GM18858 (cell line): Measurements from ENCODE around the gene TXNDC2.
"Not testable (repeated sequence)": the region's sequence is repeated elsewhere in the genome, so short reads cannot be mapped to it uniquely, and the experiment has no call there.

Experiments
- ATAC-seq: cut with Tn5 transposase; IDR thresholded peaks from one replicate; pipeline ENCODE4 v1.9.1; 2021; ENCODE audit not compliant: unreplicated experiment

Gene TXNDC2

DNA sequence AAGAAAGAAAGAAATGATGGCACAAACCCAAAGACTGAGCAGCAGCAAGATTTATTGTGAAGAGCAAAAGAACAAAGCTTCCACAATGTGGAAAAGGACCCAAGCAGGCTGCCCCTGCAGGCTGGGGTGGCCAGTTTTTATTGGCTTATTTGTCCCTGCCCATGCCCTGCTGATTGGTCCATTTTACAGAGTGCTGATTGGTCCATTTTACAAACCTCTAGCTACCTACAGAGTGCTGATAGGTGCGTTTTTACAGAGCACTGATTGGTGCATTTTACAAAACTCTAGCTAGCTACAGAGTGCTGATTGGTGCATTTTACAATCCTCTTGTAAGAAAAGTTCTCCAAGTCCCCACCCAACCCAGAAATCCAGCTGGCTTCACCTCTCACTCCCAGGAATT is 26.5 kb downstream of the TXNDC2 start:
- ATAC-seq = not testable (repeated sequence)

DNA sequence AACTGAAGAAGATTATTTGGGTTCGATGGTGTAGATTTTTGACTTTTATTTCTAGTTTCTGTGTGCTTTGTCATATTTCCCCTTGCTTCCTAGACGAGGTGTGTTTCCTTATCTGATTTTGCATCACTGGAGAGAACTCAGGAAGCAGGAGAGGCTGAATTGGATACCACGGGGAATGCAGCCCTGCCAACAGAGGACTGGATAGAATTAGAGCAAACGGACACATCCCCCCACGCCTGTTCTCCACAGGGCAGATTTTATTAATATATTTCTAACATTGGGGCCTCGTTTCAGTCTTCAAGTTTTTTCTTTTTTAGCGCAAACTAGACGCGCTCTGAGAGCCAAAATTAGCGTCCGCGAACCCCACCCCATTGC is 27.4 kb downstream of the TXNDC2 start:
- no peak for ATAC-seq

GRCh38 chr18:9913526-9914333 is 28.0 kb downstream of the TXNDC2 start, which contains the start of gene VAPA:
Gene VAPA, plus strand, starts transcription at chr18:9914016. Its CDS starts 241 bp downstream, at chr18:9914257.
- ATAC-seq = peak; percentile 80

DNA sequence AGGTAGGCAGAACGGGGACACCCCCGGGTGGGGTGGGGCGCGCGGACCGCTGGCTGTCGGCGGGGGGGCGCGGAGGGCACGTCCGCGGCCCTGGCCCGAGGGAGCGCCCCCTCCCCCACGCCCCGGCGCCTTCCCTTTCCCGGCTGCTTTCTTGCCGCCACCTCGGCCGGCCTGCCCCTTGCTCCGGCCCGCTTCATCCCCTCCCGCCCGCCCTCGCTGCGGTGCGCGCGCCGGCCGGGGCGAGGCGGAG is 28.5 kb downstream of the TXNDC2 start:
- ATAC-seq = peak; percentile 8

- peak; percentile 7 for ATAC-seq
Measured at GRCh38 chr18:9914584-9915290, 29.0 kb downstream of the TXNDC2 start.

DNA sequence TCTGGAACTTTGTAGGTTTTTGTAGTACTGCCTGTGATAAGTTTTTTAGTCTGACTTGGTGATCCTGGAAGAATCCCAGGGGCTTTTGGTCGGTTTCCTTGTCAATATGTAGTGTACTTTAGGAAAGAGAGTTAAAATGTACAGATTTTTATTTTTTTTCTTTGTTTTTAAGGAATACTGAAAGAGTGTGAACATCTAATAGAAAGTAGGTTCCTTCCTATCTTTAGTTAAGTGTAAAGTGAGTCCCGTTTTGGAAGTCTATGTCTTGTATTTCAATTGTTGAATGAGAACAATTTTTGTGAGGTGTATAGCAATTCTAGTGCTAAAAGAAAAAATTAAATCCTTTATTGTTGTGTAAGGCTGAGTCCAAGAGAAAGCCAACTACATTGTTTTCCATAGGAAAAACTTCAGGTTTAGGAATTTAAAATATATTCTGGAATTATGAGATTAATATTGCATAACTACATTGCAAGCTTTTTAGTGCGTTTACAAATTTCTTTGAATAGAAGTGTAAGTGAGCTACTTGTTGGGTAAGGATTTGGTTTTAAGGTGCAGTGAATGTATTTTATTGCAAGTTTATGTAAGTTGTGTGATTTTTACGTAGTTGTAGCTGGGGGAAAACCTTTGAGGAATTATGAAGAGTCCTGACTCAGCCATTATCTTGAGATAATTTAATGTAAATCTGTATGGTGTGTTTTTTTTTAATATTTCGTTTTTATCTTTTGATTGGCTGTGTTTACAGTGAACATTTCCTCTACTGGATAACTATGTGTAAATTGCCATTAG is 29.7 kb downstream of the TXNDC2 start:
- ATAC-seq = no peak

GRCh38 chr18:9916077-9916639 is 30.4 kb downstream of the TXNDC2 start:
- ATAC-seq = no peak

- ATAC-seq = no peak
Measured at GRCh38 chr18:9916808-9917207, 31.0 kb downstream of the TXNDC2 start.

GRCh38 chr18:9918016-9918680 is 32.4 kb downstream of the TXNDC2 start:
- ATAC-seq = no peak

- no peak for ATAC-seq
Measured at GRCh38 chr18:9919564-9920232, 33.9 kb downstream of the TXNDC2 start.

DNA sequence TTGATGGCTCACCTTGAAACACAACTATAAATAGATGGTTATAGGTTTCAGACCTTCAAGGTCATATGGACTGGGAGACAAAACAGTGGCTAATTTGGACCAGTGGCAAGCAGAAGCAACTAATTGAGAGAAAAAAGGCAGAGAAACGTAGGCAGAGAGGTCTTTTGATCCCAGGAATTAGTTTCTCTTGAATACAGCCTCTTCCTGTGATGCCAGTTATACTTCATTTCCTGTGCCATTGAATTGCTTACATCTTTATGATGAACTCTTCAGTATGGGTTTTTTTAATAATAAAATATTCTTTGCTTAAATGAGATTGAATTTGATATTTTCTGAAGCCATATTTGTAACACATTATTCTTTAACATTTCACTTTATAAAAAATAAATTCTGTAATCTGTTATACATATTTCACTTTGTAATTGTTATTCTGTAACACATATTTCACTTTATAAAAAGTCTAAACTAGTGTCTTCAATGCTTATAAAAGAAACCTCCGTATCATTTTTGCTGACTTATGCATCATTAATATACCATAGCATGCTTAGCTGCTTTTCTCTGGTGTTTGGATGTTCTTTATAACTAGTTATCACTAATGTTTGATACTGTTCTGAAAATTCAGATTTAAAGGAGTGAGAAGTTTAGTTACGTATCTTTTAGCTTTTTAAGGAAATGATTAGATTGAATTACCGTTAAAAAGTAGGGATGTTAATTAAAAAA is 37.0 kb downstream of the TXNDC2 start:
- no peak for ATAC-seq

DNA sequence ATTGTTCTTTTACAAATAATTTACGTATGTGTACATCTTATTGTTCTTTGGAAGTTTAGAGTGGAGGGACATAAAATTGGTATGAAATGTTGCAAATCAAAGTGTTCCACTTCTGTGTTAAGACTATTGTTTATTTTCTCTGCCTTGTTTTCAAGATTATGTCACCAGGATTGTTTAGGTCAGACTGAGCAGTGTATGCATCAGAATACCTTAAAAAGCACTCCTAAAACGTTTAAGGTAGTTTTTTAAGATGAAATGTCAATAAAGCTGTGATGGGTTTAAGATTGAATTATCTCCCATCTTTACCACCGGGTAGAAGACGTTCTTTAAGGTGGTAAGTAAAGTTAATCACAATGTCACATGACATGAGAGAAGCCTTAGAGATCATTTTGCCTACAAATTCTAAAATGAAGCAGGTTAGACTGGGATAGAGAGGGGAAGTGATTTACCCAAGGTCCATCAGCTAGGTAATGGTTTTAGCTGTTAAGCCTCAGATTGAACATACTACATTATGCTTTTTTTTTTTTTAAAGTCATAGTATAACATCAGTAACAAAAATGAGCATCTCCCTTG is 38.7 kb downstream of the TXNDC2 start:
- no peak for ATAC-seq

- ATAC-seq = no peak
Measured at GRCh38 chr18:9925369-9925768, 39.6 kb downstream of the TXNDC2 start.

DNA sequence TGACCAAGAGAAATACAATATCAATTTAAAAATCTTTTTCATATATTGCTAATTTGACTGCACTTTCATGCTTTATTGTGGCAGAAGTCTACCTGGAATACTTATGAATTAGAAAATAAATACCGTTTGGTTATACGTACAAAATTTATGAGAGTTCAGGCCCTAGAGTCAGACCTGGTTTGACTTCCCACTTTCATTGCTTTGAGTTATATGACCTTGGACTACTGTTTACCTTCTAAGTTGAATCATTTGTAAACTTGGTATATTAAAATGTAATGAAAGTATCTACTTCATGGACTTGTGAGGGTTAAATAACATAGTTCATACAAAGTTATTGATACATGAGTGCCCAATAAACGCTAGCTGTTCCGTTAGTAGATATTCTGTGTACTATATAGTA is 40.0 kb downstream of the TXNDC2 start:
- no peak for ATAC-seq

GRCh38 chr18:9926223-9926894 is 40.6 kb downstream of the TXNDC2 start:
- no peak for ATAC-seq

DNA sequence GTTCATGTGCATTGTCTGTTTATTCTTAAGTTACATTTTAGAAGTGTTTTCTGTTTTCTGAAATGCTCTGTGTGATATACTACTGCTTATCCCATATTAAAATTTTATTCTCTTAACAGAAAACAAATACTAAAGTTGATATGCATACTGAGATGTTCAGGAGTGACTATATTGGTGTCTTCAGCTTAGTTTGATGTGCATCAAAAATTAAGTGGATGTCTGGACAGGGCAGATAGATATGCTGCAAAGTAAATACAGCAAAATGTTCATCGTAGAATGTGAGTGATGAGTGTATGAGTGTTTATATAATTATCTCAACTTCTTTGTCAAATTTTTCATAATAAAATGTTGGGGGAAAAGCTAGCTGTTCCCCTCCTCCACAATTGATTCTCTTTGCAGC is 41.2 kb downstream of the TXNDC2 start:
- no peak for ATAC-seq

GRCh38 chr18:9927392-9928063 is 41.8 kb downstream of the TXNDC2 start:
- no peak for ATAC-seq

- no peak for ATAC-seq
Measured at GRCh38 chr18:9928646-9929259, 43.0 kb downstream of the TXNDC2 start.
